Measurements from ENCODE around the gene FRMD3.

Gene FRMD3

GRCh38 chr9:83473488-83473971 is 64.7 kb downstream of the FRMD3 start:
- H3K27ac Mint-ChIP-seq = no peak overlapping the region
- peaks cover 25% of the 10 kb centered on the region for H3K4me1 Mint-ChIP-seq
- TF ChIP-seq, protein P1, sequence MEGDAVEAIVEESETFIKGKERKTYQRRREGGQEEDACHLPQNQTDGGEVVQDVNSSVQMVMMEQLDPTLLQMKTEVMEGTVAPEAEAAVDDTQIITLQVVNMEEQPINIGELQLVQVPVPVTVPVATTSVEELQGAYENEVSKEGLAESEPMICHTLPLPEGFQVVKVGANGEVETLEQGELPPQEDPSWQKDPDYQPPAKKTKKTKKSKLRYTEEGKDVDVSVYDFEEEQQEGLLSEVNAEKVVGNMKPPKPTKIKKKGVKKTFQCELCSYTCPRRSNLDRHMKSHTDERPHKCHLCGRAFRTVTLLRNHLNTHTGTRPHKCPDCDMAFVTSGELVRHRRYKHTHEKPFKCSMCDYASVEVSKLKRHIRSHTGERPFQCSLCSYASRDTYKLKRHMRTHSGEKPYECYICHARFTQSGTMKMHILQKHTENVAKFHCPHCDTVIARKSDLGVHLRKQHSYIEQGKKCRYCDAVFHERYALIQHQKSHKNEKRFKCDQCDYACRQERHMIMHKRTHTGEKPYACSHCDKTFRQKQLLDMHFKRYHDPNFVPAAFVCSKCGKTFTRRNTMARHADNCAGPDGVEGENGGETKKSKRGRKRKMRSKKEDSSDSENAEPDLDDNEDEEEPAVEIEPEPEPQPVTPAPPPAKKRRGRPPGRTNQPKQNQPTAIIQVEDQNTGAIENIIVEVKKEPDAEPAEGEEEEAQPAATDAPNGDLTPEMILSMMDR (IDR thresholded peaks at IDR 0.05) = no peak
- H3K27me3 Mint-ChIP-seq (ENCODE audit: low read depth, poor library complexity) = peaks cover 8% of the 10 kb centered on the region
- H3K36me3 Mint-ChIP-seq (ENCODE audit: low read depth) = no peaks in the 10 kb centered on the region
- peaks cover 10% of the 10 kb centered on the region for H3K9me3 Mint-ChIP-seq
- no peak for DNase-seq
- no peak overlapping the region for H3K4me3 Mint-ChIP-seq

DNA sequence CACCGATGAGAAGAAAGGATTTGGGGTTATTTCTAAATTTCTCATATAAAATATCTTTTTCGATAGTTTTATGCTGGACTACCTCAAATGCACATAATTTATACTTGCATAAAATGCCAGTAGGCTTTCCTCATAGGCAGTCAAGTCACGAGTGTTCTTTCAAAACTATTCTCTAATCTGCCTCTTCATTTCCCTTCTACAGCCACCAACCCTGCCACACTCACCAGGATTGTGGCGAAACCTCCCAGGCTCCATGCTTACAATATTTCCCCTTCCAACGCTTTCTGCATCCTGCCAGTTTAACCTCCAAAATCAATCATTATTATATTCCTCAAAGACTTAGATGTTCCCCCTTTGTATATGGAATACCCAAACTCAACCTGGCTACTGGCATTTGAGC is 65.4 kb downstream of the FRMD3 start:
- no peak overlapping the region for H3K27ac Mint-ChIP-seq
- peaks cover 21% of the 10 kb centered on the region for H3K4me1 Mint-ChIP-seq
- TF ChIP-seq, protein P1 (IDR thresholded peaks at IDR 0.05) = no peak
- DNase-seq = no peak
- H3K9me3 Mint-ChIP-seq = peaks cover 9% of the 10 kb centered on the region
- no peak overlapping the region for H3K4me3 Mint-ChIP-seq
- H3K36me3 Mint-ChIP-seq (ENCODE audit: low read depth) = no peaks in the 10 kb centered on the region
- peaks cover 8% of the 10 kb centered on the region for H3K27me3 Mint-ChIP-seq (ENCODE audit: low read depth, poor library complexity)

GRCh38 chr9:83472221-83472665 is 66.0 kb downstream of the FRMD3 start:
- peaks cover 8% of the 10 kb centered on the region for H3K27me3 Mint-ChIP-seq (ENCODE audit: low read depth, poor library complexity)
- H3K9me3 Mint-ChIP-seq = peaks cover 7% of the 10 kb centered on the region
- peaks cover 22% of the 10 kb centered on the region for H3K4me1 Mint-ChIP-seq
- TF ChIP-seq, protein P1 (IDR thresholded peaks at IDR 0.05) = no peak
- no peak overlapping the region for H3K27ac Mint-ChIP-seq
- H3K4me3 Mint-ChIP-seq = no peak overlapping the region
- H3K36me3 Mint-ChIP-seq (ENCODE audit: low read depth) = no peaks in the 10 kb centered on the region
- DNase-seq = no peak

- TF ChIP-seq, protein P1 (IDR thresholded peaks at IDR 0.05) = no peak
- peaks cover 32% of the 10 kb centered on the region for H3K4me1 Mint-ChIP-seq
- H3K9me3 Mint-ChIP-seq = peaks cover 7% of the 10 kb centered on the region
- H3K27ac Mint-ChIP-seq = no peak overlapping the region
- peaks cover 8% of the 10 kb centered on the region for H3K27me3 Mint-ChIP-seq (ENCODE audit: low read depth, poor library complexity)
- DNase-seq = no peak
- H3K4me3 Mint-ChIP-seq = no peak overlapping the region
- no peaks in the 10 kb centered on the region for H3K36me3 Mint-ChIP-seq (ENCODE audit: low read depth)
Measured at GRCh38 chr9:83471241-83471640, 67.0 kb downstream of the FRMD3 start.

GRCh38 chr9:83469722-83470121 is 68.5 kb downstream of the FRMD3 start:
- no peaks in the 10 kb centered on the region for H3K9me3 Mint-ChIP-seq
- no peak for DNase-seq
- no peak overlapping the region for H3K27ac Mint-ChIP-seq
- H3K4me1 Mint-ChIP-seq = peaks cover 38% of the 10 kb centered on the region
- H3K27me3 Mint-ChIP-seq (ENCODE audit: low read depth, poor library complexity) = peaks cover 12% of the 10 kb centered on the region
- no peak overlapping the region for H3K4me3 Mint-ChIP-seq
- H3K36me3 Mint-ChIP-seq (ENCODE audit: low read depth) = no peaks in the 10 kb centered on the region
- TF ChIP-seq, protein P1 (IDR thresholded peaks at IDR 0.05) = no peak

GRCh38 chr9:83468821-83469220 is 69.4 kb downstream of the FRMD3 start:
- Mint-ChIP-seq H3K27me3 (ENCODE audit: low read depth, poor library complexity) (peaks cover 12% of the 10 kb centered on the region), H3K36me3 (ENCODE audit: low read depth) (no peaks in the 10 kb centered on the region), H3K27ac (no peak overlapping the region), H3K4me1 (peaks cover 38% of the 10 kb centered on the region), H3K4me3 (no peak overlapping the region), H3K9me3 (no peaks in the 10 kb centered on the region)
- TF ChIP-seq, protein P1 (IDR thresholded peaks at IDR 0.05) = no peak
- DNase-seq = no peak
